Uterus (tissue), 2 donors: ENCODE results near the gene BCAS4.
"Not testable (repeated sequence)": the region's sequence is repeated elsewhere in the genome, so short reads cannot be mapped to it uniquely, and the experiment has no call there.

Source experiments
- CTCF ChIP-seq, 4 experiments: fragments of 200-600 bp in 2 of 4; fragments of 450-650 bp in 2 of 4; sonication (generic) in 2 of 4; IDR thresholded peaks; one replicate each; pipeline ENCODE4 v1.5.1; 2016 to 2019; ENCODE audit warnings: antibody characterized with exemption in 4 of 4, mild to moderate bottlenecking in 2 of 4, moderate library complexity in 1 of 4
- POLR2A ChIP-seq, 2 donors: fragments of 450-650 bp; IDR thresholded peaks; one replicate each; pipeline ENCODE4 v1.6.1; 2016; ENCODE audit warnings: antibody characterized with exemption in 2 of 2, mild to moderate bottlenecking in 1 of 2, moderate library complexity in 1 of 2

GRCh38 chr20:50881759-50882424, 87.0 kb downstream of the BCAS4 start:
- TF ChIP-seq CTCF, POLR2A (IDR thresholded peaks at IDR 0.05): not testable (repeated sequence)
